ENCODE data around the gene ABI3. TPM values are rescaled to one million over a fixed set of nuclear protein-coding genes. Genes with fewer than 3 reads are reported as not detected.

Gene ABI3
- total and polyA plus RNA-seq, 8 donors, result 1.3 to 72.4 (median 6.8) TPM

- WGBS, 5 donors, result 83 to 91% (median 86%) methylated on average over 8 of the region's 8 CpGs
- no peak overlapping the region for H3K27ac ChIP-seq
- TF ChIP-seq, protein P1, sequence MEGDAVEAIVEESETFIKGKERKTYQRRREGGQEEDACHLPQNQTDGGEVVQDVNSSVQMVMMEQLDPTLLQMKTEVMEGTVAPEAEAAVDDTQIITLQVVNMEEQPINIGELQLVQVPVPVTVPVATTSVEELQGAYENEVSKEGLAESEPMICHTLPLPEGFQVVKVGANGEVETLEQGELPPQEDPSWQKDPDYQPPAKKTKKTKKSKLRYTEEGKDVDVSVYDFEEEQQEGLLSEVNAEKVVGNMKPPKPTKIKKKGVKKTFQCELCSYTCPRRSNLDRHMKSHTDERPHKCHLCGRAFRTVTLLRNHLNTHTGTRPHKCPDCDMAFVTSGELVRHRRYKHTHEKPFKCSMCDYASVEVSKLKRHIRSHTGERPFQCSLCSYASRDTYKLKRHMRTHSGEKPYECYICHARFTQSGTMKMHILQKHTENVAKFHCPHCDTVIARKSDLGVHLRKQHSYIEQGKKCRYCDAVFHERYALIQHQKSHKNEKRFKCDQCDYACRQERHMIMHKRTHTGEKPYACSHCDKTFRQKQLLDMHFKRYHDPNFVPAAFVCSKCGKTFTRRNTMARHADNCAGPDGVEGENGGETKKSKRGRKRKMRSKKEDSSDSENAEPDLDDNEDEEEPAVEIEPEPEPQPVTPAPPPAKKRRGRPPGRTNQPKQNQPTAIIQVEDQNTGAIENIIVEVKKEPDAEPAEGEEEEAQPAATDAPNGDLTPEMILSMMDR (IDR thresholded peaks at IDR 0.05), result no peak
- no peak for TF ChIP-seq POLR2AphosphoS5 (IDR thresholded peaks at IDR 0.05)
- H3K4me1 ChIP-seq, result no peaks in the 10 kb centered on the region
- DNase-seq, result no peak
- H3K36me3 ChIP-seq, result no peaks in the 10 kb centered on the region
- H3K27me3 ChIP-seq, result peaks cover 0 to 4% (median 0%) of the 10 kb centered on the region in 3 donors
- intact Hi-C loops (cut with DNase I; ENCODE audit: low total_unique reads), result no loop called here
- H3K9me3 ChIP-seq, result no peaks in the 10 kb centered on the region
- no peak overlapping the region for H3K4me3 ChIP-seq
Measured at GRCh38 chr17:49241040-49241439, 30.5 kb downstream of the ABI3 start.

DNA sequence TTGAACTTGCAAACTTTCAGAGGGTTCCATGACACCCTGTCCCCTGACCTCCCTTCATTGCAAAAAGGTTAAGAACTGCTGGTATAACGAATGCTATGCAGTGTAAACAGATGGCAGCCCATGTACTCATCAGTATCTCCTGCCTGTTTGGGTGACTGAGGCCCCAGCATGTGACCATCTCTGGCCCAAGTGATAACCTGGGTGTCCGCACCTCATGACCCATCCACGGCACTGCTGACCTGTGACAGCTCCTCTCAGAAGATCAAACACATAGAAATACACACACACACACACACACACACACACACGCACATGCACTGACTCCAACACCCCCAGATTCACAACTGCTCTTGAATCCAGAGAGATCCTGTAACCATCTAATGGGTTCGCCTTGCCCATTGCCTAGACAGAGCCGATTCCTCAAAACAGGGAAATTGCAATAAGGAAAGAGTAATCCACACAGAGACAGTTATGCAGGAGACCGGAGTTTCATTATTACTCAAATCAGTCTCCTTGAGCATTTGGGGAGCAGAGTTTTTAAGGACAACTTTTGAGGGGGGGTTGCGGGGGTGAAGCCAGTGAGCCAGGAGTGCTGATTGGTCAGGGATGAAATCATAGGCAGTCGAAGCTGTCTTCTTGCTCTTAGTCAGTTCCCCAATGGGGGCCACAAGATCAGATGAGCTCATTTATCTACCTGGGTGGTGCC is 31.3 kb downstream of the ABI3 start:
- Histone ChIP-seq H3K4me1 (no peaks in the 10 kb centered on the region), H3K27ac (no peak overlapping the region), H3K4me3 (no peak overlapping the region), H3K27me3 (peaks cover 0 to 12% (median 0%) of the 10 kb centered on the region in 3 donors), H3K9me3 (no peaks in the 10 kb centered on the region), H3K36me3 (no peaks in the 10 kb centered on the region)
- WGBS, 5 donors, result 73 to 78% (median 76%) methylated on average over 9 of the region's 9 CpGs
- no peak for TF ChIP-seq POLR2AphosphoS5 (IDR thresholded peaks at IDR 0.05)
- TF ChIP-seq EP300 (IDR thresholded peaks at IDR 0.05), result no peak
- no peak for TF ChIP-seq POLR2A (IDR thresholded peaks at IDR 0.05)
- TF ChIP-seq, protein P1 (IDR thresholded peaks at IDR 0.05), result no peak
- DNase-seq, result no peak
- intact Hi-C loops (cut with DNase I; ENCODE audit: low total_unique reads), result no loop called here

GRCh38 chr17:49242813-49243212 is 32.3 kb downstream of the ABI3 start:
- H3K4me3 ChIP-seq, result no peak overlapping the region
- H3K36me3 ChIP-seq, result no peaks in the 10 kb centered on the region
- H3K4me1 ChIP-seq, result no peaks in the 10 kb centered on the region
- H3K27ac ChIP-seq, result no peak overlapping the region
- H3K9me3 ChIP-seq, result no peaks in the 10 kb centered on the region
- 91 to 98% (median 93%) methylated on average over 5 of the region's 5 CpGs for WGBS, 5 donors
- H3K27me3 ChIP-seq, result peaks cover 0 to 21% (median 0%) of the 10 kb centered on the region in 3 donors
- intact Hi-C loops (cut with DNase I; ENCODE audit: low total_unique reads), result no loop called here
- DNase-seq, result no peak
- TF ChIP-seq, protein P1 (IDR thresholded peaks at IDR 0.05), result no peak
- TF ChIP-seq POLR2AphosphoS5 (IDR thresholded peaks at IDR 0.05) (no peak), EP300 (IDR thresholded peaks at IDR 0.05) (no peak), POLR2A (IDR thresholded peaks at IDR 0.05) (no peak)

- Histone ChIP-seq H3K9me3 (no peaks in the 10 kb centered on the region), H3K4me1 (peaks cover 0 to 7% (median 5%) of the 10 kb centered on the region in 4 donors), H3K4me3 (no peak overlapping the region), H3K36me3 (no peaks in the 10 kb centered on the region), H3K27ac (no peak overlapping the region), H3K27me3 (peaks cover 0 to 40% (median 4%) of the 10 kb centered on the region in 3 donors)
- no peak for TF ChIP-seq EP300 (IDR thresholded peaks at IDR 0.05)
- no peak for TF ChIP-seq POLR2A (IDR thresholded peaks at IDR 0.05)
- TF ChIP-seq POLR2AphosphoS5 (IDR thresholded peaks at IDR 0.05), result no peak
- TF ChIP-seq, protein P1 (IDR thresholded peaks at IDR 0.05), result no peak
- intact Hi-C loops (cut with DNase I; ENCODE audit: low total_unique reads), result no loop called here
- 72 to 88% (median 85%) methylated on average over 4 of the region's 4 CpGs for WGBS, 5 donors
- no peak for DNase-seq
Measured at GRCh38 chr17:49244839-49245238, 34.3 kb downstream of the ABI3 start.

Measured in stomach (tissue), 9 donors.